Endometrium (tissue), 2 donors: Measurements from ENCODE around the gene OLFM2.
"Not testable (repeated sequence)": the region's sequence is repeated elsewhere in the genome, so short reads cannot be mapped to it uniquely, and the experiment has no call there.

Experiments used
- FAIRE-seq: peaks from 2 replicates; lab custom pipeline; 2012; peaks lifted over from hg19 to GRCh38; lab: Jason Lieb, UNC
- donor health status: control.
- donor health status: control.

OLFM2 gene

DNA sequence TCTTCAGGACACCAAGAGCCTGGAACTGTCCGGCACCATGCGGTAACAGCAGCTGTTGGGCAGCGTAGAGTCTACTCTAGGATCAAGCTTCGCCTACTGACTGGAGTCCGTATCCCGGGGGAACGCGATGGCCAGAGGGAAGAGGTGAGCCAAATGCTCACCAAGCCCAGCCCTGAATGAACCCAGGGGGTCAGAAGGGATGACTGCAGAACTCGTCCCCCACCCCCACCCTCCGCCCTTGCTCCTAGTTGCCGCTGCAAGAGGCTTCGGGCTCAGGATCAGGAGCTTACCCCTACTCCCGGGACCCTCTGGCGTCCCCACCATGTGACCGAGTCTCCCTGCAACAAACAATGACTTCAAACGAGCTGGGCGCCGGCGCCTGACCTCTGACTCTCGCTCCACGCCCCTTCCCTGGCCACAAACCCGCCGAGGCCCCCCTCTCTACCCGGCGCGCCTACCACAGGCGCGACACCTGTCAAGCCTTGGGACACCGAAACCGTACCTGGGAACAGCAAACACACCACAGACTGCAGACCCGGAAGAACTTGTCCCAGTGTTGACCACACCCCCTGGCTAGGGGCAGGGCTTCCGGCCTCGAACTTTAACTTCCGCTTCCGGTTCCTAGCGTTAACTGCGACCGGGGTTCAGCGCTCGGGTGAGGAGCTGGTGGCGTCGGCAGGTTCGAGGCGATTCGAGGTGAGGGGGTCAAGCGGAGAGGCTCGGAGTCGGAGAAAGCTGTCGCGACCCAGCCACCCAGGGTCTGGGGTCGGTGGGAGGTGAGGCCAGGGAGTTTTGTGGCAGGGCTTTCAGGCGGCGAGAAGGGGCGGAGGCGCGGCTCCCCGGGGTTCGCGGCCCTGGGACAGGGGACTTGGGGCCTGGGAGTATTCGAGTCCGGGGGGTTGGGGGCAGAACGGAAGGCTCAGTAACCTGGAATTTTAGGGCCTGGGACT, 108.8 kb downstream of the OLFM2 start, which contains the start of gene UBL5:
TSS of gene UBL5 (plus strand) at position 630 of the 950 bp plus-strand sequence. CDS start 420 bp downstream, outside the sequence.
- FAIRE-seq = peak; percentile 37

DNA sequence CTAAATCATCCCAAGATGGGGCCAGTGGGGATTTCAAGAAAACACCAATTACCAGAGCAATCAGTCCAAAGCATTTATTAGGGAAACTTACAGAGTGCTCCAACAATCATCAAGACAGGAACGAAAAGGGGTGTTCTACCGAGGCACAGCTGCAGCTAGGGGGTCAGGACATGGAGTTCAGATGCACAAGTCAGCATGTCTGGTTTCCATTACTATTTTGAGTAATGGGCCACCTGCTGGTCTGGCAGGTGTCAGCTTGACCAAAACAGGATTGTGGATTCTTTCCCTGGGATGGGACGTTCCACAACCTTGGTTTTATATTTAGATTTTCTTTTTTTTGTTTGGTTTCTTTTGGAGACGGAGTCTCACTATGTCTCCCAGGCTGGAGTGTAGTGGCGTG, 112.5 kb downstream of the OLFM2 start:
- no peak for FAIRE-seq

DNA sequence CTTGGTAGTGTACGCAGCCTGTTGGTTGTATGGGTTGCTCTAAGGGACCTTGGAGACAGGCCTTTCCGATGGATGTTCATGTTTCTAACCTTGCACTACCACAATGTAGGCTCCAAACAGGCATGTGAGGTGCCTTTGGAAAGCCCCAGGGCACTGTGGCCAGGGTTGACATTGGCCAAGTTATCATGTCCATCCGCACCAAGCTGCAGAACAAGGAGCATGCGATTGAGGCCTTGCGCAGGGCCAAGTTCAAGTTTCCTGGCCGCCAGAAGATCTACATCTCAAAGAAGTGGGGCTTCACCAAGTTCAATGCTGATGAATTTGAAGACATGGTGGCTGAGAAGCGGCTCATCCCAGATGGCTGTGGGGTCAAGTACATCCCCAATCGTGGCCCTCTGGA, 116.3 kb downstream of the OLFM2 start:
- FAIRE-seq = not testable (repeated sequence)

DNA sequence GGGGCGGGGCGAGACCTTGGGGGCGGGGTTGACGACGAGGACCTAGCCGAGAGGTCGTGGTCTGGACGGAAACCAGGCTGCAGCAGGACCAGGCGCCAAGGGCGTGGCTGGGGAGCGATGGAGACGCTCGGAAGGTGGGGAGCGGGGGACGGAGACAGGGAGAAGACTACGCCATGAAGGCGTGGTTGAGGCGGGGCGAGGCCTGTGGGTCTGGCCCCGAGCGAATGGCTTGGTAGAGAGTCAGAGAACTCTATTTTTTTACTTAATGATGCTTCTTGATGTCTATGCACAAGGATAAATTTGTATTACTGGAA, 116.8 kb downstream of the OLFM2 start:
- peak; percentile 18 for FAIRE-seq

DNA sequence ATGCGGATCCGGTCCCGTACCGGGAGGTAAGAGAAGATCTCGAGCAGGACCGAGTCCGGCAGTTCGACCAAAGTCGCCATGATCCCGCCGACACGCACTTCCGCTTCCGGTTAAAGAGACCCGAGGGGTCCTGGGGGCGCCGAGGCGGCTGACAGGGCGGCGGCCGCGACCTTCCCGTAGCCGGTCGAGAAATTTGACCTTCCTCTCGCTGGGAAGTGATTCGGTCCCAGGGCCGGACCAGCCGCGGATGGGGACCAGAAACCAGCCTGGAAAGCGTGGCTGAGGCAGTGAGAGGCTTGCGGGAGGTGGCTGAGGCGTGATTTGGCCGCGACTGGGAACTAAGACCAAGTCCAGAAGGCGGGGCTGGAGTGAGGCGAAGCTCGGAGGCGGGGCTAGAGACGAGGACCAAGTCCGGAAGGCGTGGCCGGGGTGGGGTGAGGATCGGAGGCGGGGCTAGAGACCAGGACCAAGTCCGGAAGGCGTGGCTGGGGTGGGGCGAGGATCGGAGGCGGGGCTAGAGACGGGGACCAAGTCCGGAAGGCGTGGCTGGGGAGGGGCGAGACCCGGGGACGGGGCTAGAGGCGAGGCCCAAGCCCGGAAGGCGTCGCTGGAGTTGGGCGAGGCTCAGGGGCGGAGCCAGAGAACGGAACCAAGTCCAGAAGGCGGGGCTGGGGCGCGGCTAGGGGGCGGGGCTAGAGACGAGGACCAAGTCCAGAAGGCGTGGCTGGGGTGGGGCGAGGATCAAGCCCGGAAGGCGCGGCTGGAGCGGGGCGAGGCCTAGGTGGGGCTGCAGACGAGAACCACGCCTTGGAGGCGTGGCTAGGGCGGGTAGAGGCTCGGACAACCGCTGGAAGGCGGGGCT, 117.3 kb downstream of the OLFM2 start, which contains the start of gene FBXL12:
TSS of gene FBXL12 (minus strand) at position 346 of the 862 bp plus-strand sequence. CDS start at position 80, 266 bp downstream.
- peak; percentile 89 for FAIRE-seq

DNA sequence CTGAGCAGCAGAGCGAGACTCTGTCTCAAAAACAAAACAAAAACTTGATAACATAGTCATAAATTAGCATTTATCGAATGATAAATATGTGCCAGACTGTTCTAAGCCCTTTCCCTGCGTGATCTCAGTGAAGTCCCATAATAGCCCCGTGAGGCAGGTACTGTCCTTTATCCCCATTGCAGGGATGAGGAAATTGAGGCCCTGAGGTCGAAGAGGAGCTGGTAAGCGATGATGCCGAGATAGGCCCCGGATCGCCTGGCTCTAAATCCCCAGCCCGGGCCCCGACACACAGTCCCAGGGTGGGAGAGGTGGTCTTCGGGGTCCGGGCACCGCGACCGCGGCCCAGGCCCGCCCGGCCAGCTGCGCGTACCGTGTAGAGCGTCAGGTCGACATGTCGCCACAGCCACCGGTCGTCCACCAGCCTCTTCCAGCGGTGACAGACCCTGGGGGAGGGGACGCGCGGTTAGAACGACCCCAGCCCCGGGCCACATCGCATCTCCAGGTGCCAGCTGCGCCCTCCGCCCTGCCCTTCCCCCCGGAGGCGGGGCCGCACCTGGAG, 118.1 kb downstream of the OLFM2 start:
- FAIRE-seq = no peak

DNA sequence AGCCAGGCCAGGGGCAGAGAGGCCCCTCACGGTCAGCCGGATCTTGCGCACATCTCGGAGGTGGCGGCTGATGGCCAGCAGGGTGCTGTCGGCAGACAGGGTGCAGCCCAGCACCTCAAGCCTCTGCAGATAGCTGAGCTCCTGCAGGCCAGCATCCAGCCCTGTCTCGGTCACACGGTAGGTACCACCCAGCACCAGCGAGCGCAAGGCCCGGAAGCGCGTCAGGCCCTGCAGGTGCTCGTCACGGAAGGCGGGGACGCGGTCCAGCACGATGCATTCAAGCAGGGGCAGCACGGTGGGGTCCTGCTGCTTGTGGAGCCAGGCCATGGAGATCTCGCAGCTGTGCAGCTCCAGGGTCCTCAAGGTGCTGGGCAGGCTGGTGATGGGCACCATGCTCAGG, 125.2 kb downstream of the OLFM2 start:
- FAIRE-seq = no peak

DNA sequence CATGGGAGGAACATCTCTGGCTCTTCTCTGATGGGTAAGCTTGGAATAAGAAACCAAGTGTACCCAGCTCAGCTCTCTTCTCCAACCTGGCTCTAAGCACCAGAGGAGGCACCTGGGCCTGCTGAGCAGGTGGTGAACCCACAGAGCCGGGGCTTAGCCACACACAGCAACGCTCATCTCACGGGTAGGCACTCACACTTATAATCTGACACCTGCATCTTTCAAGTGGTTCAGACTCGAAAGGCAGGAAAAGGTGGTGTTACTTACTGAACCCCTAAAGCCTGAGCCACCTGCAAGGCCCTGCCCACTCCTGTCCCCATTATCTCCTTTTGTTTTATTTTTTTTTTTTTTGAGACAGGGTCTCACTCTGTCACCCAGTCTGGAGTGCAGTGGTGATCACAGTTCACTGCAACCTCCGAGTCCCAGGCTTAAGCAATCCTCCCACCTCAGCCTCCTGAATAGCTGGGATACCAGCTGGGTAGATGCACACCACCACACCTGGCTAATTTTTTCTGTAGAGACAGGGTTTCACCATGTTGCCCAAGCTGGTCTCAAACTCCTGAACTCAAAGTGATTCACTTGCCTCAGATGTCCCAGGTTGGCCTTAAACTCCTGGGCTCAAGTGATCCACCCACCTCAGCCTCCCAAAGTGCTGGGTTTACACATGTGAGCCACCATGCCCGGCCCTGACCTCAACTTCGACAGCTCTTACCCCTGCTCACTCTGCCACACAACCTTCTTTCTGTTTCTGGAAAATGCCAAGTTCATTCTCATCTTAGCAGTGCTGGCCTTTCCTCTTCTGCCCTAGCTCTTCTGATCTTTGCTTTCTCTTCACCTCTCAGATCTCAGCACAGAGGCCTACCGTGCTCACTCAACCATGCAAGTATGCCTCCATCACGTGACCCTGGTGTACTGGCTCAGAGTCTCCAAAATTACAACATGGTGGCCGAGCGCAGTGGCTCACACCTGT, 127.2 kb downstream of the OLFM2 start:
- no peak for FAIRE-seq

DNA sequence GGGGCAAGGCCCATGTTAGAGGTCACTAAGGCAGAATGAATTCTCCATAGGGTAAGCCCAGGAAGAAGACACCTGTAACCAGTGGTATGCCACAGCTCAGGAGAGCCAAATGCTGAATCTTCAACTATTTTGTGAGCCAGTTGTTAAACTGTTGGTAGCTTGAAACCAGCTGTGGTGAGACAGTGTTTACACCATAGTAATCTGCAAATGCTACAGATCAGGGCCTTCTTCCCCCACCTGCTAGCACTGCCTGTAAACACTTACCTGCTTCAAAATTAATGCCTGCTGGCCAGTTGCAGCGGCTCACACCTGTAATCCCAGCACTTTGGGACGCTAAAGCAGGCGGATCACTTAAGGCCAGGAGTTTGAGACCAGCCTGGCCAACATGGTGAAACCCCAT, 129.5 kb downstream of the OLFM2 start:
- FAIRE-seq = no peak
